Measurements from ENCODE around the gene ACSS3.

ACSS3 gene

DNA sequence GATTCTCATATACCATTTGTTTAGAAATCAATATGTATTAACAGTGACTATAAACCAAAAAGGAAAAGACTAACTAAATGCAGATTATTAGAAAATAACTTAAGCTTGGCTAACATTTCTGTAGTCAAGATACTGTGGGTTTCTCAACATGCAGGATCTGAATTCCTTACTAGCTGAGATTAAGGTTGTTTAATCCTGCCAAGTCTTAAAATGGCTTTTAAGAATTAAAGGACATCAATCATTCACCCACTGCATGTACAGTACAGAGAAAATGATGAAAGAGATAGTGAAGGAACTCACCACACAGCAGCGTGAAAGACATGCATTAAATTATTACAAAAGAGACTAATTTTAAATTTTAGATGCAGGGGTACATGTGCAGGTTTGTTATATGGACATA is 3.8 kb downstream of the ACSS3 start:
- TF ChIP-seq, protein P1, sequence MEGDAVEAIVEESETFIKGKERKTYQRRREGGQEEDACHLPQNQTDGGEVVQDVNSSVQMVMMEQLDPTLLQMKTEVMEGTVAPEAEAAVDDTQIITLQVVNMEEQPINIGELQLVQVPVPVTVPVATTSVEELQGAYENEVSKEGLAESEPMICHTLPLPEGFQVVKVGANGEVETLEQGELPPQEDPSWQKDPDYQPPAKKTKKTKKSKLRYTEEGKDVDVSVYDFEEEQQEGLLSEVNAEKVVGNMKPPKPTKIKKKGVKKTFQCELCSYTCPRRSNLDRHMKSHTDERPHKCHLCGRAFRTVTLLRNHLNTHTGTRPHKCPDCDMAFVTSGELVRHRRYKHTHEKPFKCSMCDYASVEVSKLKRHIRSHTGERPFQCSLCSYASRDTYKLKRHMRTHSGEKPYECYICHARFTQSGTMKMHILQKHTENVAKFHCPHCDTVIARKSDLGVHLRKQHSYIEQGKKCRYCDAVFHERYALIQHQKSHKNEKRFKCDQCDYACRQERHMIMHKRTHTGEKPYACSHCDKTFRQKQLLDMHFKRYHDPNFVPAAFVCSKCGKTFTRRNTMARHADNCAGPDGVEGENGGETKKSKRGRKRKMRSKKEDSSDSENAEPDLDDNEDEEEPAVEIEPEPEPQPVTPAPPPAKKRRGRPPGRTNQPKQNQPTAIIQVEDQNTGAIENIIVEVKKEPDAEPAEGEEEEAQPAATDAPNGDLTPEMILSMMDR (IDR thresholded peaks at IDR 0.05; ENCODE audit: low read depth, low read length) = no peak
- TF ChIP-seq EZH2phosphoT487 (IDR thresholded peaks at IDR 0.05; ENCODE audit: low read depth) = no peak
- no peak overlapping the region for H3K9ac ChIP-seq (ENCODE audit: low read length)
- H3K27me3 ChIP-seq (ENCODE audit: low read depth, low read length) = no peaks in the 10 kb centered on the region

DNA sequence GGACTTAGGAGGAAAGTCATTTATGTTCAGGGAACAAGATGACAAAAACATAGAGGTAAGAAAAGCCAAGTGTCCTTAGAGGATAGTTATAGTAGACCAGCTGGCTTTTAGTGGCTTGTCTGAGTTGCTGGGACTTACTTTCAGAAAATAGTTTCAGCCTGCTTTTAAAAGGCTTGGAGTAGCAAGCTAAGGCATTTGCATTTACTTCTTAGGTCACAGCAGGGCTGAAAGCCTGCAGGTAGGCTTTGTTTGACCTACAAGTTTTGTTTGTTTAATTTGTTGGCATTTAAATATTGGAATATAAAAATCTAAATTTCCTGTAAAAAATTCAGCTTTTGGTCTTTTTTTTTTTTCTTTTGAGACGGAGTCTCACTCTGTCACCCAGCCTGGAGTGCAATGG is 5.1 kb downstream of the ACSS3 start:
- Histone ChIP-seq H3K27me3 (ENCODE audit: low read depth, low read length) (no peaks in the 10 kb centered on the region), H3K27ac (ENCODE audit: low read length) (no peak overlapping the region), H3K79me2 (ENCODE audit: low read length) (no peaks in the 10 kb centered on the region), H3K4me1 (ENCODE audit: low read length) (no peaks in the 10 kb centered on the region), H3K4me3 (ENCODE audit: low read length) (no peak overlapping the region), H3K9ac (ENCODE audit: low read length) (no peak overlapping the region), H3K36me3 (replicated peaks; ENCODE audit: low read depth, low read length) (no peaks in the 10 kb centered on the region), H3K9me3 (ENCODE audit: insufficient read depth, low read length) (no peaks in the 10 kb centered on the region), H3K4me2 (ENCODE audit: low read length) (no peak overlapping the region), H2AFZ (ENCODE audit: low read depth, low read length) (no peak overlapping the region), H4K20me1 (ENCODE audit: insufficient read depth, low read length) (no peaks in the 10 kb centered on the region)
- TF ChIP-seq EZH2phosphoT487 (IDR thresholded peaks at IDR 0.05; ENCODE audit: low read depth) = no peak
- TF ChIP-seq, protein P1 (IDR thresholded peaks at IDR 0.05; ENCODE audit: low read depth, low read length) = no peak

More for the DNA sequence above, 3.8 kb downstream of the ACSS3 start:
- no peaks in the 10 kb centered on the region for H3K79me2 ChIP-seq (ENCODE audit: low read length)
- no peak overlapping the region for H3K4me2 ChIP-seq (ENCODE audit: low read length)
- H3K9me3 ChIP-seq (ENCODE audit: insufficient read depth, low read length) = no peaks in the 10 kb centered on the region
- no peak overlapping the region for H3K4me3 ChIP-seq (ENCODE audit: low read length)
- H4K20me1 ChIP-seq (ENCODE audit: insufficient read depth, low read length) = no peaks in the 10 kb centered on the region
- H3K36me3 ChIP-seq (replicated peaks; ENCODE audit: low read depth, low read length) = no peaks in the 10 kb centered on the region
- H3K4me1 ChIP-seq (ENCODE audit: low read length) = no peaks in the 10 kb centered on the region
- H3K27ac ChIP-seq (ENCODE audit: low read length) = no peak overlapping the region
- H2AFZ ChIP-seq (ENCODE audit: low read depth, low read length) = no peak overlapping the region

DNA sequence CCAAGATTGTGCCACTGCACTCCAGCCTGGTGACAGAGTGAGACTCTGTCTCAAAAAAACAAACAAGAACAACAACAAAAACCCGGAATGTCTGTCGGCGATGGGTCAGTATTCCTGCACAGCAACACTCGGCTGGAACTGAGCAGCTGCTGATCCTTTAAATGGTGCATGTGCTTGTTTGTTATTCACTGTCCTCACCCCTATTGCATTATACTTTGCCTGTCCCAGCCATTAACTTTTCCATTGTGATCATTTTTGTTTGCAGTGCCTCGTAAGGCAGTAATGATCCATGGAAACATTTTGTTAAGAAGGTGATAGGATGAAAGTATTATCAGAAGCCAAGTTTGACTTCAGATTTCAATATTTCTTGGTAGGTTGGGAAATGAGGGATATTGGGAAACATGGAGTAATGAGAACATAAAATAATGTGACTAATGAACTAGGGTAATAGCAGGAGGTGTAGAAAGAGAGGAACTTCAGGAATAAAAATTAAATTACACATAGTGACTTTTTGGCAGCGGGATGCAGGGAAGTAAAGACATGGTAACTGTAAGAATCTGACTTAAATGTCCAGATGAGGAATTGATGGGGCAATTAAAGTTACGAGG is 6.1 kb downstream of the ACSS3 start:
- H3K9me3 ChIP-seq (ENCODE audit: insufficient read depth, low read length) = no peaks in the 10 kb centered on the region
- no peak overlapping the region for H3K4me3 ChIP-seq (ENCODE audit: low read length)
- no peak for TF ChIP-seq EZH2phosphoT487 (IDR thresholded peaks at IDR 0.05; ENCODE audit: low read depth)
- TF ChIP-seq, protein P1 (IDR thresholded peaks at IDR 0.05; ENCODE audit: low read depth, low read length) = no peak
- no peak overlapping the region for H2AFZ ChIP-seq (ENCODE audit: low read depth, low read length)
- H4K20me1 ChIP-seq (ENCODE audit: insufficient read depth, low read length) = no peaks in the 10 kb centered on the region
- no peaks in the 10 kb centered on the region for H3K36me3 ChIP-seq (replicated peaks; ENCODE audit: low read depth, low read length)
- no peaks in the 10 kb centered on the region for H3K4me1 ChIP-seq (ENCODE audit: low read length)
- no peaks in the 10 kb centered on the region for H3K79me2 ChIP-seq (ENCODE audit: low read length)
- no peaks in the 10 kb centered on the region for H3K27me3 ChIP-seq (ENCODE audit: low read depth, low read length)
- H3K9ac ChIP-seq (ENCODE audit: low read length) = no peak overlapping the region
- H3K27ac ChIP-seq (ENCODE audit: low read length) = no peak overlapping the region
- H3K4me2 ChIP-seq (ENCODE audit: low read length) = no peak overlapping the region

DNA sequence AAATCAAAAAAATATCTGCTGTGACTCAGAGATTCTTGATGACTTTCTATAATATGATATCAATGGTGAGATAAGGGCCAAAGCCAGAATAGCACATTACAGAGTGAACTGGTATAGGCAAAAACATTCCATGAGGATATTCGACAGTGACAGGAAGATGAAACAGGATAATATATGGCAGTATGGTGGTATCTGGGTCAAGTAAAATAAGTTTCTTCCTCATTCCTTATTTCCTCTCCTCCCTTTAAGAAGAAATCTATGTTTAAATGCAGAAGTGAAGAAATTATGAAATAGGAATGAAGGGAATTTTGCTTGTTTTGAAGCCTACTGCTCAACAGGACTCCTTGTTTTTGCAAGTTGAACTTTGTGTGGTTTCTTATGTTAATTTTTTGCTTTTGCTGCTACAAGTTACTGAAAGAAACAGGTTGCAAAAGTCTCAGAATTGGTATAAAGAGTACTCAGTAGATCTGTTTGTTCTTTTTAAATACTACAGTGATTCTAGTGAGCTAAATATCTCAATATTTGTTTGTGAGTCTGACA is 7.0 kb downstream of the ACSS3 start:
- Histone ChIP-seq H3K9me3 (ENCODE audit: insufficient read depth, low read length) (no peaks in the 10 kb centered on the region), H4K20me1 (ENCODE audit: insufficient read depth, low read length) (no peaks in the 10 kb centered on the region), H3K79me2 (ENCODE audit: low read length) (no peaks in the 10 kb centered on the region), H3K4me2 (ENCODE audit: low read length) (no peak overlapping the region), H3K27me3 (ENCODE audit: low read depth, low read length) (no peaks in the 10 kb centered on the region), H2AFZ (ENCODE audit: low read depth, low read length) (no peak overlapping the region), H3K27ac (ENCODE audit: low read length) (no peak overlapping the region), H3K36me3 (replicated peaks; ENCODE audit: low read depth, low read length) (no peaks in the 10 kb centered on the region), H3K4me1 (ENCODE audit: low read length) (no peaks in the 10 kb centered on the region), H3K9ac (ENCODE audit: low read length) (no peak overlapping the region), H3K4me3 (ENCODE audit: low read length) (no peak overlapping the region)
- no peak for TF ChIP-seq EZH2phosphoT487 (IDR thresholded peaks at IDR 0.05; ENCODE audit: low read depth)
- TF ChIP-seq, protein P1 (IDR thresholded peaks at IDR 0.05; ENCODE audit: low read depth, low read length) = no peak

Measured in OCI-LY3 (cell line).